GM18511 (cell line): ENCODE results near the gene PKN1.

Source experiments
- ATAC-seq: cut with Tn5 transposase; IDR thresholded peaks from one replicate; pipeline ENCODE4 v1.9.1; 2021; ENCODE audit warnings: mild to moderate bottlenecking, moderate library complexity; ENCODE audit not compliant: unreplicated experiment

Gene PKN1

GRCh38 chr19:14405758-14406644, 27.1 kb upstream of the PKN1 start:
- ATAC-seq: peak; percentile 74

- no peak for ATAC-seq
These were observed 26.3 kb upstream of the PKN1 start for GRCh38 chr19:14406645-14407401.

- ATAC-seq: no peak
These were observed 25.3 kb upstream of the PKN1 start for GRCh38 chr19:14407605-14408484.

GRCh38 chr19:14408491-14409145, 24.5 kb upstream of the PKN1 start:
- no peak for ATAC-seq

- no peak for ATAC-seq
These were observed 23.7 kb upstream of the PKN1 start for GRCh38 chr19:14409146-14410023.

GRCh38 chr19:14410091-14411051, 22.7 kb upstream of the PKN1 start:
- ATAC-seq: no peak

- no peak for ATAC-seq
These were observed 21.8 kb upstream of the PKN1 start for GRCh38 chr19:14411161-14411937.

- ATAC-seq: no peak
These were observed 21.2 kb upstream of the PKN1 start for GRCh38 chr19:14411938-14412245.

- ATAC-seq: no peak
These were observed 20.6 kb upstream of the PKN1 start for GRCh38 chr19:14412324-14412995.

- ATAC-seq: no peak
These were observed 20.0 kb upstream of the PKN1 start for GRCh38 chr19:14412996-14413692.

GRCh38 chr19:14413693-14414181, 19.4 kb upstream of the PKN1 start:
- no peak for ATAC-seq

GRCh38 chr19:14414926-14415690, 18.0 kb upstream of the PKN1 start:
- ATAC-seq: no peak

GRCh38 chr19:14416817-14417231, 16.3 kb upstream of the PKN1 start:
- no peak for ATAC-seq

GRCh38 chr19:14418856-14419105, 14.3 kb upstream of the PKN1 start:
- peak; percentile 41 for ATAC-seq

GRCh38 chr19:14419106-14419813, 13.8 kb upstream of the PKN1 start, which contains the start of gene DDX39A:
Gene DDX39A (minus strand): TSS chr19:14419341. CDS start chr19:14413220, 6,121 bp downstream.
- ATAC-seq: peak; percentile 87
